Embryonic facial prominence (tissue), 1 donor: ENCODE data around the gene PYGM.
A peak's percentile ranks its signal among the peaks of the same experiment; 100 is the strongest.

Experiments used
- DNase-seq: peaks from one replicate; pipeline ENCODE4 v3.0.0-alpha.2; 2016; ENCODE audit errors: extremely low spot score

The PYGM gene

GRCh38 chr11:64791781-64792291, 32.1 kb upstream of the PYGM start:
- DNase-seq = no peak

- no peak for DNase-seq
These were observed 30.7 kb upstream of the PYGM start for GRCh38 chr11:64790205-64791095.

- no peak for DNase-seq
These were observed 29.8 kb upstream of the PYGM start for GRCh38 chr11:64789331-64790204.

- no peak for DNase-seq
These were observed 28.8 kb upstream of the PYGM start for GRCh38 chr11:64788321-64789215.

- DNase-seq = no peak
These were observed 27.9 kb upstream of the PYGM start for GRCh38 chr11:64787526-64788320.

- no peak for DNase-seq
These were observed 26.5 kb upstream of the PYGM start for GRCh38 chr11:64786308-64786707.

- no peak for DNase-seq
These were observed 25.2 kb upstream of the PYGM start for GRCh38 chr11:64784813-64785581.

- peak; percentile 100 for DNase-seq
These were observed 18.9 kb upstream of the PYGM start, which contains the start of gene SF1 for GRCh38 chr11:64778473-64779298. SF1 (minus strand) TSS chr11:64778542; CDS start chr11:64778392, 150 bp downstream.

GRCh38 chr11:64778223-64778472, 18.4 kb upstream of the PYGM start:
- DNase-seq = no peak

GRCh38 chr11:64777449-64778222, 17.9 kb upstream of the PYGM start:
- peak; percentile 71 for DNase-seq

- no peak for DNase-seq
These were observed 17.1 kb upstream of the PYGM start for GRCh38 chr11:64776875-64777274.

- DNase-seq = no peak
These were observed 16.7 kb upstream of the PYGM start for GRCh38 chr11:64776425-64776824.

GRCh38 chr11:64774144-64774543, 14.4 kb upstream of the PYGM start:
- DNase-seq = no peak

- no peak for DNase-seq
These were observed 12.7 kb upstream of the PYGM start for GRCh38 chr11:64772303-64773018.

- no peak for DNase-seq
These were observed 12.1 kb upstream of the PYGM start for GRCh38 chr11:64771861-64772260.

GRCh38 chr11:64770120-64770519, 10.3 kb upstream of the PYGM start:
- no peak for DNase-seq

GRCh38 chr11:64769283-64769682, 9.5 kb upstream of the PYGM start:
- no peak for DNase-seq

GRCh38 chr11:64768300-64768694, 8.5 kb upstream of the PYGM start:
- DNase-seq = no peak
